ENCODE results near the gene TMEM11. TPM values are rescaled to one million over a fixed set of nuclear protein-coding genes. Genes with fewer than 3 reads are reported as not detected.

The TMEM11 gene
- total RNA-seq, 2 donors from 2014 or later: 28.6 to 44.8 TPM

DNA sequence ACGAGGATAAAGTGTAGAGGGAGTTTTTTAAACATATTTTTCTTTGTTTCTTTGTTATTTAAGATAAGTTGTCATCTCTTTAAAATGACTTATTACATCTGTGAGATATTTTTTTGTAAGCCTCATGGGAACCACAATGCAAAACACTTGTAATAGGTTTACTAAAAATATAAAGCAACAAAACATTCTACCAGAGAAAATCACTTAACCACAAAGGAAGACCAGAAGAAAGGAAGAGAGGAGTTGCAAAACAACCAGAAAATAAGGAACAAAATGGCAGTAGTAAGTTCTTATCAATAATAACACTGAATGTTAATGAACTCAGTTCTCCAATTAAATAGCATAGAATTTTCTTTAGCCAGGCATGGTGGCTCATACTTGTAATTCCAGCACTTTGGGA, 64.3 kb downstream of the TMEM11 start:
- Histone ChIP-seq H3K36me3 (no peaks in the 10 kb centered on the region), H3K4me1 (no peaks in the 10 kb centered on the region), H3K9me3 (no peaks in the 10 kb centered on the region), H3K27me3 (no peaks in the 10 kb centered on the region), H3K9ac (ENCODE audit: low read depth in 2 of 2, low read length in 2 of 2) (no peak overlapping the region), H3K27ac (no peak overlapping the region), H3K4me3 (no peak overlapping the region)
- intact Hi-C loops (cut with DNase I): no loop called here
- no peak for DNase-seq
- TF ChIP-seq, protein P1, sequence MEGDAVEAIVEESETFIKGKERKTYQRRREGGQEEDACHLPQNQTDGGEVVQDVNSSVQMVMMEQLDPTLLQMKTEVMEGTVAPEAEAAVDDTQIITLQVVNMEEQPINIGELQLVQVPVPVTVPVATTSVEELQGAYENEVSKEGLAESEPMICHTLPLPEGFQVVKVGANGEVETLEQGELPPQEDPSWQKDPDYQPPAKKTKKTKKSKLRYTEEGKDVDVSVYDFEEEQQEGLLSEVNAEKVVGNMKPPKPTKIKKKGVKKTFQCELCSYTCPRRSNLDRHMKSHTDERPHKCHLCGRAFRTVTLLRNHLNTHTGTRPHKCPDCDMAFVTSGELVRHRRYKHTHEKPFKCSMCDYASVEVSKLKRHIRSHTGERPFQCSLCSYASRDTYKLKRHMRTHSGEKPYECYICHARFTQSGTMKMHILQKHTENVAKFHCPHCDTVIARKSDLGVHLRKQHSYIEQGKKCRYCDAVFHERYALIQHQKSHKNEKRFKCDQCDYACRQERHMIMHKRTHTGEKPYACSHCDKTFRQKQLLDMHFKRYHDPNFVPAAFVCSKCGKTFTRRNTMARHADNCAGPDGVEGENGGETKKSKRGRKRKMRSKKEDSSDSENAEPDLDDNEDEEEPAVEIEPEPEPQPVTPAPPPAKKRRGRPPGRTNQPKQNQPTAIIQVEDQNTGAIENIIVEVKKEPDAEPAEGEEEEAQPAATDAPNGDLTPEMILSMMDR (IDR thresholded peaks at IDR 0.05): no peak

Other genes with a start within 250 kb of the TMEM11 start
- gene USP22, start 171.2 kb downstream of the TMEM11 start, total RNA-seq: 100 to 1,000 TPM; 174 to 190 TPM
- gene DHRS7B, start 87.2 kb downstream of the TMEM11 start, total RNA-seq: 10 to 100 TPM; 29.4 to 44.0 TPM
- 1 to 10 TPM; 1.8 to 5.2 TPM for gene NATD1, start 39.2 kb upstream of the TMEM11 start, total RNA-seq
- gene MAP2K3, start 70.5 kb upstream of the TMEM11 start, total RNA-seq: 10 to 100 TPM; 64.5 to 67.1 TPM
- gene KCNJ12, start 162.2 kb upstream of the TMEM11 start, total RNA-seq: 1 to 10 TPM in 1 of 2 donors, under 1 TPM in 1; 0.82 to 2.2 TPM